NB4 (cell line): Measurements from ENCODE around the gene PGBD5.

ENCODE experiments used
- CTCF ChIP-seq: IDR thresholded peaks from one replicate; pipeline ENCODE4 v1.5.1; 2012; ENCODE audit warnings: low read depth, low read length
- MAX ChIP-seq: IDR thresholded peaks from 2 replicates; pipeline ENCODE4 v1.6.1; 2011; ENCODE audit warnings: low read depth, low read length
- MYC ChIP-seq: IDR thresholded peaks from 2 replicates; pipeline ENCODE4 v1.6.1; 2011; ENCODE audit warnings: low read depth, low read length
- POLR2A ChIP-seq: IDR thresholded peaks from 2 replicates; pipeline ENCODE4 v1.6.1; 2011; ENCODE audit warnings: mild to moderate bottlenecking; ENCODE audit not compliant: insufficient read length; ENCODE audit errors: extremely low read depth

GRCh38 chr1:230300322-230301301 is 125.5 kb downstream of the PGBD5 start:
- TF ChIP-seq CTCF, result no peak
- no peak for TF ChIP-seq MAX
- no peak for TF ChIP-seq POLR2A
- TF ChIP-seq MYC, result no peak
